ENCODE data around the gene TRIM38. TPM values are rescaled to one million over a fixed set of nuclear protein-coding genes. Genes with fewer than 3 reads are reported as not detected.
"Not testable (repeated sequence)": the region's sequence is repeated elsewhere in the genome, so short reads cannot be mapped to it uniquely, and the experiment has no call there.

TRIM38 gene
- total RNA-seq, 2 donors from 2014 or later, result 21.3 to 39.9 TPM

GRCh38 chr6:26006086-26006939 lies 43.7 kb downstream of the TRIM38 start:
- no peak for DNase-seq
- Mint-ChIP-seq H3K27ac (no peak overlapping the region), H3K36me3 (ENCODE audit: insufficient read depth in 2 of 2) (peaks cover under 1 to 3% of the 10 kb centered on the region in 2 donors), H3K27me3 (ENCODE audit: low read depth) (no peaks in the 10 kb centered on the region), H3K4me1 (ENCODE audit: low read depth) (peaks cover 13% of the 10 kb centered on the region), H3K4me3 (no peak overlapping the region), H3K9me3 (no peaks in the 10 kb centered on the region)
- no peak for ATAC-seq (replicated peaks in 1 of 2)

GRCh38 chr6:26006940-26007305 lies 44.3 kb downstream of the TRIM38 start:
- not testable (repeated sequence) for ATAC-seq (replicated peaks in 1 of 2); DNase-seq; H3K9me3 Mint-ChIP-seq; H3K27me3 Mint-ChIP-seq (ENCODE audit: low read depth); H3K4me3 Mint-ChIP-seq; H3K36me3 Mint-ChIP-seq (ENCODE audit: insufficient read depth in 2 of 2); H3K27ac Mint-ChIP-seq
- H3K4me1 Mint-ChIP-seq (ENCODE audit: low read depth), result peaks cover 13% of the 10 kb centered on the region

GRCh38 chr6:26008470-26008869 lies 45.9 kb downstream of the TRIM38 start:
- DNase-seq (no peak), ATAC-seq (replicated peaks in 1 of 2) (no peak)
- Mint-ChIP-seq H3K4me3 (no peak overlapping the region), H3K27me3 (ENCODE audit: low read depth) (no peaks in the 10 kb centered on the region), H3K4me1 (ENCODE audit: low read depth) (peaks cover 13% of the 10 kb centered on the region), H3K36me3 (ENCODE audit: insufficient read depth in 2 of 2) (peaks cover 0 to 3% of the 10 kb centered on the region in 2 donors), H3K27ac (no peak overlapping the region), H3K9me3 (no peaks in the 10 kb centered on the region)

- no peaks in the 10 kb centered on the region for H3K27me3 Mint-ChIP-seq (ENCODE audit: low read depth)
- H3K4me1 Mint-ChIP-seq (ENCODE audit: low read depth), result peaks cover 13% of the 10 kb centered on the region
- H3K9me3 Mint-ChIP-seq, result no peaks in the 10 kb centered on the region
- DNase-seq, result no peak
- no peak overlapping the region for H3K4me3 Mint-ChIP-seq
- H3K27ac Mint-ChIP-seq, result no peak overlapping the region
- no peak for ATAC-seq (replicated peaks in 1 of 2)
- H3K36me3 Mint-ChIP-seq (ENCODE audit: insufficient read depth in 2 of 2), result peaks cover 0 to 3% of the 10 kb centered on the region in 2 donors
Observed at GRCh38 chr6:26009817-26010216, 47.2 kb downstream of the TRIM38 start.

- DNase-seq, result no peak
- ATAC-seq (replicated peaks in 1 of 2), result peak; percentile 40 to 43
- no peaks in the 10 kb centered on the region for H3K9me3 Mint-ChIP-seq
- H3K4me1 Mint-ChIP-seq (ENCODE audit: low read depth), result peaks cover 9% of the 10 kb centered on the region
- peaks cover 0 to 2% of the 10 kb centered on the region in 2 donors for H3K36me3 Mint-ChIP-seq (ENCODE audit: insufficient read depth in 2 of 2)
- H3K27ac Mint-ChIP-seq, result no peak overlapping the region
- no peak overlapping the region for H3K4me3 Mint-ChIP-seq
- H3K27me3 Mint-ChIP-seq (ENCODE audit: low read depth), result no peaks in the 10 kb centered on the region
Observed at GRCh38 chr6:26012061-26012460, 49.5 kb downstream of the TRIM38 start.

GRCh38 chr6:26014386-26014785 lies 51.8 kb downstream of the TRIM38 start:
- H3K27me3 Mint-ChIP-seq (ENCODE audit: low read depth); H3K27ac Mint-ChIP-seq; DNase-seq; H3K4me3 Mint-ChIP-seq; H3K36me3 Mint-ChIP-seq (ENCODE audit: insufficient read depth in 2 of 2); ATAC-seq (replicated peaks in 1 of 2); H3K9me3 Mint-ChIP-seq: not testable (repeated sequence)
- H3K4me1 Mint-ChIP-seq (ENCODE audit: low read depth), result peaks cover 22% of the 10 kb centered on the region

GRCh38 chr6:26016245-26016962 lies 53.8 kb downstream of the TRIM38 start:
- Mint-ChIP-seq H3K9me3 (no peaks in the 10 kb centered on the region), H3K27me3 (ENCODE audit: low read depth) (no peaks in the 10 kb centered on the region), H3K4me3 (peak overlapping the region; percentile 91 to 95), H3K27ac (peak overlapping the region; percentile 93), H3K36me3 (ENCODE audit: insufficient read depth in 2 of 2) (peaks cover 0 to 1% of the 10 kb centered on the region in 2 donors), H3K4me1 (ENCODE audit: low read depth) (peaks cover 34% of the 10 kb centered on the region)
- ATAC-seq (replicated peaks in 1 of 2), result no peak
- no peak for DNase-seq

- no peak for DNase-seq
Observed at GRCh38 chr6:26016963-26017631, 54.5 kb downstream of the TRIM38 start.

GRCh38 chr6:26017632-26017966 lies 55.0 kb downstream of the TRIM38 start:
- H3K9me3 Mint-ChIP-seq, result no peaks in the 10 kb centered on the region
- H3K36me3 Mint-ChIP-seq (ENCODE audit: insufficient read depth in 2 of 2), result peaks cover 0 to 1% of the 10 kb centered on the region in 2 donors
- DNase-seq (peak; percentile 88 to 90), ATAC-seq (replicated peaks in 1 of 2) (peak; percentile 42 to 50)
- H3K4me1 Mint-ChIP-seq (ENCODE audit: low read depth), result peaks cover 43% of the 10 kb centered on the region
- peak overlapping the region; percentile 91 to 95 for H3K4me3 Mint-ChIP-seq
- H3K27ac Mint-ChIP-seq, result peak overlapping the region; percentile 93
- H3K27me3 Mint-ChIP-seq (ENCODE audit: low read depth), result no peaks in the 10 kb centered on the region

More at GRCh38 chr6:26016963-26017631, 54.5 kb downstream of the TRIM38 start:
- H3K27ac Mint-ChIP-seq, result peak overlapping the region; percentile 93
- H3K9me3 Mint-ChIP-seq, result no peaks in the 10 kb centered on the region
- peaks cover 40% of the 10 kb centered on the region for H3K4me1 Mint-ChIP-seq (ENCODE audit: low read depth)
- H3K36me3 Mint-ChIP-seq (ENCODE audit: insufficient read depth in 2 of 2), result peaks cover 0 to 1% of the 10 kb centered on the region in 2 donors
- H3K27me3 Mint-ChIP-seq (ENCODE audit: low read depth), result no peaks in the 10 kb centered on the region
- ATAC-seq (replicated peaks in 1 of 2), result no peak
- peak overlapping the region; percentile 91 to 95 for H3K4me3 Mint-ChIP-seq

GRCh38 chr6:26019261-26019830 lies 56.7 kb downstream of the TRIM38 start:
- DNase-seq (no peak), ATAC-seq (replicated peaks in 1 of 2) (no peak)
- Mint-ChIP-seq H3K27ac (peak overlapping the region; percentile 81), H3K27me3 (ENCODE audit: low read depth) (no peaks in the 10 kb centered on the region), H3K4me1 (ENCODE audit: low read depth) (peaks cover 50% of the 10 kb centered on the region), H3K4me3 (peak overlapping the region; percentile 87 to 99), H3K9me3 (no peaks in the 10 kb centered on the region), H3K36me3 (ENCODE audit: insufficient read depth in 2 of 2) (peaks cover 0 to 1% of the 10 kb centered on the region in 2 donors)

- DNase-seq, result no peak
- H3K36me3 Mint-ChIP-seq (ENCODE audit: insufficient read depth in 2 of 2), result peaks cover 0 to 1% of the 10 kb centered on the region in 2 donors
- H3K4me3 Mint-ChIP-seq, result peak overlapping the region; percentile 87 to 99
- H3K27me3 Mint-ChIP-seq (ENCODE audit: low read depth), result no peaks in the 10 kb centered on the region
- peaks cover 56% of the 10 kb centered on the region for H3K4me1 Mint-ChIP-seq (ENCODE audit: low read depth)
- peak overlapping the region; percentile 100 for H3K27ac Mint-ChIP-seq
- H3K9me3 Mint-ChIP-seq, result no peaks in the 10 kb centered on the region
- ATAC-seq (replicated peaks in 1 of 2), result no peak
Observed at GRCh38 chr6:26019967-26020328, 57.3 kb downstream of the TRIM38 start.

- no peaks in the 10 kb centered on the region for H3K27me3 Mint-ChIP-seq (ENCODE audit: low read depth)
- H3K9me3 Mint-ChIP-seq, result no peaks in the 10 kb centered on the region
- H3K4me3 Mint-ChIP-seq, result peak overlapping the region; percentile 87 to 99
- peaks cover 62% of the 10 kb centered on the region for H3K4me1 Mint-ChIP-seq (ENCODE audit: low read depth)
- H3K36me3 Mint-ChIP-seq (ENCODE audit: insufficient read depth in 2 of 2), result peaks cover 0 to 1% of the 10 kb centered on the region in 2 donors
- peak; percentile 84 for DNase-seq
- ATAC-seq (replicated peaks in 1 of 2), result peak; percentile 50 to 55
- H3K27ac Mint-ChIP-seq, result peak overlapping the region; percentile 100
Observed at GRCh38 chr6:26020329-26021000, 57.9 kb downstream of the TRIM38 start.

All from activated T-cell treated with anti-CD3 and anti-CD28 coated beads, Interleukin-2, amount 50 U/mL, for 72 hours (primary cell).